AG20443 (cell line): Measurements from ENCODE around the gene AIRE.
A peak's percentile ranks its signal among the peaks of the same experiment; 100 is the strongest.

ENCODE experiments used
- DNase-seq: peaks from one replicate; pipeline ENCODE4 v3.0.0; 2012; ENCODE audit warnings: low spot score, mixed read lengths

AIRE gene

GRCh38 chr21:44325386-44326271 is 40.0 kb downstream of the AIRE start:
- DNase-seq, result no peak

GRCh38 chr21:44326272-44326647 is 40.6 kb downstream of the AIRE start:
- no peak for DNase-seq

GRCh38 chr21:44326716-44327602 is 41.3 kb downstream of the AIRE start:
- no peak for DNase-seq

GRCh38 chr21:44327603-44327974 is 41.9 kb downstream of the AIRE start:
- DNase-seq, result no peak

GRCh38 chr21:44328242-44328895 is 42.7 kb downstream of the AIRE start:
- DNase-seq, result no peak

- DNase-seq, result no peak
These were observed 43.6 kb downstream of the AIRE start for GRCh38 chr21:44329086-44329889.

- no peak for DNase-seq
These were observed 44.5 kb downstream of the AIRE start for GRCh38 chr21:44329971-44330681.

- DNase-seq, result no peak
These were observed 45.0 kb downstream of the AIRE start for GRCh38 chr21:44330698-44331097.

- DNase-seq, result no peak
These were observed 45.5 kb downstream of the AIRE start for GRCh38 chr21:44331209-44331608.

- no peak for DNase-seq
These were observed 46.1 kb downstream of the AIRE start for GRCh38 chr21:44331650-44332307.

GRCh38 chr21:44332383-44332782 is 46.7 kb downstream of the AIRE start:
- no peak for DNase-seq

- DNase-seq, result no peak
These were observed 47.3 kb downstream of the AIRE start for GRCh38 chr21:44332965-44333364.

- no peak for DNase-seq
These were observed 48.0 kb downstream of the AIRE start for GRCh38 chr21:44333509-44334328.

GRCh38 chr21:44334329-44335030 is 48.8 kb downstream of the AIRE start:
- DNase-seq, result no peak

GRCh38 chr21:44335266-44336059 is 49.8 kb downstream of the AIRE start:
- DNase-seq, result no peak

GRCh38 chr21:44337449-44337848 is 51.8 kb downstream of the AIRE start:
- no peak for DNase-seq

GRCh38 chr21:44337941-44338895 is 52.5 kb downstream of the AIRE start:
- DNase-seq, result peak; percentile 58
